LNCAP (cell line): ENCODE results near the gene OGG1.

ENCODE experiments used
- TF ChIP-seq, protein P1 (sequence below): fragments of 450-650 bp; IDR thresholded peaks from 2 replicates; pipeline ENCODE4 v1.5.1; 2017; ENCODE audit warnings: mild to moderate bottlenecking

The OGG1 gene

DNA sequence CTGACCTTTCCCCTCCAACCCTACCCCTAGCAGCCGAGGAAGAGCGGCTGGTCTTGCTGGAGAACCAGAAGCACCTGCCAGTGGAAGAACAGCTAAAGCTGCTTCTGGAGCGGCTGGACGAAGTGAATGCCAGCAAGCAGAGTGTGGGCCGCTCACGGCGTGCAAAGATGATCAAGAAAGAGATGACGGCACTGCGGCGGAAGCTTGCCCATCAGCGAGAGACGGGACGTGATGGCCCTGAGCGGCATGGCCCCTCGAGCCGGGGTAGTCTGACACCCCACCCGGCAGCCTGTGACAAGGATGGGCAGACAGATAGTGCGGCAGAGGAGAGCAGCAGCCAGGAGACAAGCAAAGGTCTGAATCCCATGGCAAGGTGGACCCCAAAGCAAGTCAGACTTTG, 6.2 kb upstream of the OGG1 start:
- TF ChIP-seq, protein P1, sequence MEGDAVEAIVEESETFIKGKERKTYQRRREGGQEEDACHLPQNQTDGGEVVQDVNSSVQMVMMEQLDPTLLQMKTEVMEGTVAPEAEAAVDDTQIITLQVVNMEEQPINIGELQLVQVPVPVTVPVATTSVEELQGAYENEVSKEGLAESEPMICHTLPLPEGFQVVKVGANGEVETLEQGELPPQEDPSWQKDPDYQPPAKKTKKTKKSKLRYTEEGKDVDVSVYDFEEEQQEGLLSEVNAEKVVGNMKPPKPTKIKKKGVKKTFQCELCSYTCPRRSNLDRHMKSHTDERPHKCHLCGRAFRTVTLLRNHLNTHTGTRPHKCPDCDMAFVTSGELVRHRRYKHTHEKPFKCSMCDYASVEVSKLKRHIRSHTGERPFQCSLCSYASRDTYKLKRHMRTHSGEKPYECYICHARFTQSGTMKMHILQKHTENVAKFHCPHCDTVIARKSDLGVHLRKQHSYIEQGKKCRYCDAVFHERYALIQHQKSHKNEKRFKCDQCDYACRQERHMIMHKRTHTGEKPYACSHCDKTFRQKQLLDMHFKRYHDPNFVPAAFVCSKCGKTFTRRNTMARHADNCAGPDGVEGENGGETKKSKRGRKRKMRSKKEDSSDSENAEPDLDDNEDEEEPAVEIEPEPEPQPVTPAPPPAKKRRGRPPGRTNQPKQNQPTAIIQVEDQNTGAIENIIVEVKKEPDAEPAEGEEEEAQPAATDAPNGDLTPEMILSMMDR, result no peak

DNA sequence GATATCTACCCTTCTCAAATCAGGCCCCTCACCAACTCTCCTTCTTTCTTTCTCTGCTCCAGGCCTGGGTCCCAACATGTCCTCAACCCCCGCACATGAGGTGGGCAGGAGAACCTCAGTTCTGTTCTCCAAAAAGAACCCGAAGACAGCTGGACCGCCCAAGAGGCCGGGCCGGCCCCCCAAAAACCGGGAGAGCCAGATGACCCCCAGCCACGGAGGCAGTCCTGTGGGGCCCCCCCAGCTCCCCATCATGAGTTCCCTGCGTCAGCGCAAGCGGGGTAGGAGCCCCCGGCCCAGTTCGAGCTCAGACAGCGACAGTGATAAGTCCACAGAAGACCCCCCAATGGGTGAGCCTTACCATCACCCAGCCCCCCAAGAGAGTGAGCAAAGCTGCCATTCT, 5.6 kb upstream of the OGG1 start:
- TF ChIP-seq, protein P1, result no peak

DNA sequence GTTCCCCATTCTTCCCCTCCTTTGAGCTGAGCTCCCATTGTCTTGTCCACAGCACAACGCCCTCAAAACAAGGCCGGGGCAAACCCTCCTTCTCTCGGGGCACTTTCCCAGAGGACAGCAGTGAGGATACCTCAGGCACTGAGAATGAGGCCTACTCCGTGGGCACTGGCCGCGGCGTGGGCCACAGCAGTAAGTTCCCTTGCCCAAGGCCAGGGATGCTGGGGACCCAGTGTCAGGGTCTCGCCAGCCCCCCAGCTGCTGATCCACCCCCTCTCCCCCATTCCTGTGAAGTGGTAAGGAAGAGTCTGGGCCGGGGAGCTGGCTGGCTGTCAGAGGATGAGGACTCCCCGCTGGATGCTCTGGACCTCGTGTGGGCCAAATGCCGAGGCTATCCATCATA, 4.2 kb upstream of the OGG1 start:
- TF ChIP-seq, protein P1, result no peak

DNA sequence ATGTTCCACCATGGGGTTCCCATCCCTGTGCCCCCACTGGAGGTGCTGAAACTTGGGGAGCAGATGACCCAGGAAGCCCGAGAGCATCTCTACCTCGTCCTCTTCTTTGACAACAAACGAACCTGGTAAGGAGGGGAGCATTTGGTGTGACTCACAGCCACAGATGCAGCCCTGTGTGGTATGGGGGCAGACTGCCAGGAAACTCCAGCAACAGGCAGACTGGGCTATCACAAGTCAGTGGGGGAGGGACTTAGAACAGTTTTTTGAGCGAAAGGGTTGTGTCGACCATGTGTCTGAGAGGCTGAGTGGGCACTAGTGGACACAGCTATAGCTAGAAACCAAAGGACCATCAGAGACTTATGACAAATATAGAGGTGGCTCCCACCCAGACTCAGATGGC, 3.4 kb upstream of the OGG1 start:
- TF ChIP-seq, protein P1, result no peak

DNA sequence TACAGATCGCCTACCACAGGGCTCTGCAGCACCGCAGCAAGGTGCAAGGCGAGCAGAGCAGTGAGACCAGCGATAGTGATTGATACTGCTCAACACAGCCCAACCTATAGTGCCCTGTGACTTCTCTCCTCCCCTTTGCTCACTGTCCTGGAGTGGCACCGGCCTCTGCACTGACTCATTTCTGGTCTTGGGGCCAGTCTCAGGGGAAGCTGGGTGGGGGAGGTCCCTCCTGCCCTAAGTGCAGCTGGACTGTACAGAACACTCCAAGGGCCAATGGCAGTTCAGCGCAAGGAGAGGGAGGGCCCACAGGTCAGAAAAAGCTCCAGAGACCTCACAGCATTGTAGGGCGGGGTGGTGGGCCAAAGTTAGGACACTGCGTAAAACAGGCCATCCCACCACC, 2.5 kb upstream of the OGG1 start:
- TF ChIP-seq, protein P1, result no peak

DNA sequence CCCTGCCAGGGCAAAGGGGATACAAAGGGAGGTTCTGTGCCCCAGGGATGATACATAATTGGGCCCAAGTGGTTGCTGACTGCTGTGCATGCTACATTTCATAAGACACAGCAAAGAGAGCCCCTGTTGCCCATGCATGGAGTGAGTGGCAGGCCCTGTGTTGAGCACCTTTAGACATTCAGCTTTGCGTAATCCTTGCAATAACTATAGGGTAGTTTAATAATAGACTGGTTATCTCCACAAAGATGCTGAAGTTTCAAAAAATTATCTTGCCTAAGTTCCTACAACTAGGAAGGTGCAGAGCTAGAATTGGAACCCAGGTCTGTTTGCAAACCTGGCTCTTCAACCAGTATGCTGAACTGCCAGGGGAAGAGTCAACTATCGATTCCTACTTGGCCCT, 1.7 kb upstream of the OGG1 start:
- TF ChIP-seq, protein P1, result no peak

DNA sequence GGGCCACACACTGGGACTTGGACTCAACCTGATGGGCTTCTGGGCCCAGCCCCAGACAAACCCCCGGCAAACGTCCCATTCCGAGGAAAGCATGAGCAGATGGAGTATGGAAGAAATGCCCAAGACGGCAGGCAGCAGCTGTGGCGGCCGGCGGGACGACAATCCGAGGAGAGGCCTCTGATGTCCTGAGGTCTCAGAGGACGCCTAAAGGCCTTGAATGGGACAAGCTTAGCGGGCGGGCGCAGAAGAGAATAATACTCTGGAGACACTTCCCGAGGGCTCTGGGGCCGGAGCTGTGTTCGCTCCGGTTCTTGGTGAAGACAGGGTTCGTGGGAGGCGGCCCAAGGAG, 482 bp upstream of the OGG1 start:
- TF ChIP-seq, protein P1, result no peak

DNA sequence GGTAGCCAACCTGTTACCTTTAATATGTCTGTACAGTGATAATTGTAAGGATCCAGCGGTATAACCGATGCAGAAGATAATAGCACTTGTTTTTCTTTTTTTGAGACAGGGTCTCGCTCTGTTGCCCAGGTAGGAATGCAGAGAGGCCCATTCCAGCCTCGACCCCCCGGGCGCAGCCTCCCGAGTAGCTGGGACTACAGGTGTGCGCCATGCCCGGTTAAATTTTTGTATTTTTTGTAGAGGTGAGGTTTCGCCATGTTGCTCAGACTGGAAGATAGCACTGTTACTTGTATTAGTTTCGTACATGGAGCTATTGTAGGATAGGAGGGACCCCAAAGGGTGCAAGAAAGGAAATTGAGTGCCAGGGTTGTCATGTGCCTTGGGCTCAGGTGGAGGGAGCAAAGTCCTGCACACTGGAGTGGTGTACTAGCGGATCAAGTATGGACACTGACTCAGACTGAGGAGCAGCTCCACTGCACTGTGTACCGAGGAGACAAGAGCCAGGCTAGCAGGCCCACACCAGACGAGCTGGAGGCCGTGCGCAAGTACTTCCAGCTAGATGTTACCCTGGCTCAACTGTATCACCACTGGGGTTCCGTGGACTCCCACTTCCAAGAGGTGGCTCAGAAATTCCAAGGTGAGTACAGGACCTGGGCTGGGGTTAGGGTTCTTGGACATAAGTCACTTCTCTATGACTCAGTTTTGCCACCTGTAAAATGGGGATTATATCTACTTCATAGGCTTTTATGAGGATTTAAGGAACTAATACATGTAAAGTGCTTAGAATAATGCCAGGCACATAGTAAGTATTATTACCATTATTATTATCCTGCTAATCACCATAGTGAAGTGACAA, 1.0 kb downstream of the OGG1 start:
- TF ChIP-seq, protein P1, result no peak
